ENCODE measurements around the gene NEUROG1.

Gene NEUROG1

GRCh38 chr5:135546101-135546500 is 10.3 kb upstream of the NEUROG1 start:
- Mint-ChIP-seq H3K4me1 (peaks cover 16% of the 10 kb centered on the region), H3K9me3 (no peaks in the 10 kb centered on the region), H3K27ac (no peak overlapping the region), H3K36me3 (ENCODE audit: low read depth) (no peaks in the 10 kb centered on the region), H3K27me3 (ENCODE audit: low read depth) (peaks cover 100% of the 10 kb centered on the region), H3K4me3 (no peak overlapping the region)
- no peak for TF ChIP-seq CTCF (IDR thresholded peaks at IDR 0.05; ENCODE audit: unreplicated experiment in 3 of 3)

- no peaks in the 10 kb centered on the region for H3K36me3 Mint-ChIP-seq (ENCODE audit: low read depth)
- peaks cover 16% of the 10 kb centered on the region for H3K4me1 Mint-ChIP-seq
- H3K27ac Mint-ChIP-seq, result no peak overlapping the region
- H3K9me3 Mint-ChIP-seq, result no peaks in the 10 kb centered on the region
- no peak for TF ChIP-seq CTCF (IDR thresholded peaks at IDR 0.05; ENCODE audit: unreplicated experiment in 3 of 3)
- H3K4me3 Mint-ChIP-seq, result no peak overlapping the region
- peaks cover 100% of the 10 kb centered on the region for H3K27me3 Mint-ChIP-seq (ENCODE audit: low read depth)
These were observed 9.3 kb upstream of the NEUROG1 start for GRCh38 chr5:135545099-135545498.

GRCh38 chr5:135543485-135544304 is 7.9 kb upstream of the NEUROG1 start:
- Mint-ChIP-seq H3K4me3 (peak overlapping the region; percentile 75 to 78 (median 78)), H3K36me3 (ENCODE audit: low read depth) (no peaks in the 10 kb centered on the region), H3K4me1 (peaks cover 16% of the 10 kb centered on the region), H3K9me3 (peaks cover 2% of the 10 kb centered on the region), H3K27ac (no peak overlapping the region), H3K27me3 (ENCODE audit: low read depth) (peaks cover 100% of the 10 kb centered on the region)
- TF ChIP-seq CTCF (IDR thresholded peaks at IDR 0.05; ENCODE audit: unreplicated experiment in 3 of 3), result no peak

- peaks cover 100% of the 10 kb centered on the region for H3K27me3 Mint-ChIP-seq (ENCODE audit: low read depth)
- peaks cover 2% of the 10 kb centered on the region for H3K9me3 Mint-ChIP-seq
- peaks cover 16% of the 10 kb centered on the region for H3K4me1 Mint-ChIP-seq
- peak overlapping the region; percentile 10 to 40 (median 37) for H3K4me3 Mint-ChIP-seq
- no peaks in the 10 kb centered on the region for H3K36me3 Mint-ChIP-seq (ENCODE audit: low read depth)
- no peak for TF ChIP-seq CTCF (IDR thresholded peaks at IDR 0.05; ENCODE audit: unreplicated experiment in 3 of 3)
- no peak overlapping the region for H3K27ac Mint-ChIP-seq
These were observed 7.3 kb upstream of the NEUROG1 start for GRCh38 chr5:135543001-135543484.

- no peaks in the 10 kb centered on the region for H3K36me3 Mint-ChIP-seq (ENCODE audit: low read depth)
- no peak for TF ChIP-seq CTCF (IDR thresholded peaks at IDR 0.05; ENCODE audit: unreplicated experiment in 3 of 3)
- no peak overlapping the region for H3K4me3 Mint-ChIP-seq
- H3K27ac Mint-ChIP-seq, result no peak overlapping the region
- peaks cover 100% of the 10 kb centered on the region for H3K27me3 Mint-ChIP-seq (ENCODE audit: low read depth)
- H3K9me3 Mint-ChIP-seq, result peaks cover 9% of the 10 kb centered on the region
- peaks cover 16% of the 10 kb centered on the region for H3K4me1 Mint-ChIP-seq
These were observed 6.2 kb upstream of the NEUROG1 start for GRCh38 chr5:135541807-135542502.

Measured in nephron (organoid).